IMR-90 (cell line): ENCODE results near the gene AXDND1. TPM values are rescaled to one million over a fixed set of nuclear protein-coding genes. Genes with fewer than 3 reads are reported as not detected.

Experiments
- ATAC-seq: fragments of 200-7000 bp; cut with Tn5 transposase; 2 replicates; pipeline ENCODE4 v1.9.1; 2020; ENCODE audit warnings: low read depth, mild to moderate bottlenecking, moderate library complexity
- BruUV-seq: library from RNA; stranded (reverse); fragments of 400-500 nt; replicated peaks from 2 replicates; lab custom pipeline; 2021; lab: Mats Ljungman, UMichigan
- CTCF ChIA-PET: fragments of 300-600 bp; formaldehyde crosslinking; extraction: SDS; loops from one replicate; lab custom pipeline; 2021; ENCODE audit warnings: antibody characterized with exemption; lab: Yijun Ruan, JAX
- POLR2A ChIA-PET: fragments of 300-600 bp; sonication (Branson Sonifier 250); formaldehyde crosslinking; loops from one replicate; lab custom pipeline; 2022; ENCODE audit warnings: antibody characterized with exemption; ENCODE audit not compliant: unreplicated experiment; lab: Charles Lee
- DNase-seq: peaks from one replicate; pipeline ENCODE4 v3.0.0; 2013
- H2AFZ ChIP-seq: replicated peaks from 2 replicates; pipeline ENCODE3; 2013; ENCODE audit warnings: low read length, mild to moderate bottlenecking; ENCODE audit not compliant: poor library complexity
- H2AK5ac ChIP-seq: 2 replicates; pipeline ENCODE4 v1.6.1; 2013; ENCODE audit warnings: low read depth, low read length, inconsistent platforms
- H2AK9ac ChIP-seq: replicated peaks from 2 replicates; pipeline ENCODE3; 2013; ENCODE audit warnings: mild to moderate bottlenecking, low read depth, low read length, moderate library complexity; ENCODE audit not compliant: poor library complexity
- H2BK120ac ChIP-seq: 2 replicates; pipeline ENCODE4 v1.6.1; 2013; ENCODE audit warnings: low read depth, low read length, inconsistent platforms
- H2BK15ac ChIP-seq: 3 replicates; pipeline ENCODE4 v1.6.1; 2013; ENCODE audit warnings: low read depth, low read length, inconsistent platforms
- H2BK20ac ChIP-seq: 2 replicates; pipeline ENCODE4 v1.6.1; 2013; ENCODE audit warnings: low read depth, mild to moderate bottlenecking, inconsistent platforms, low read length, moderate library complexity
- H2BK5ac ChIP-seq: 2 replicates; pipeline ENCODE4 v1.6.1; 2013; ENCODE audit warnings: mild to moderate bottlenecking, low read depth, low read length, inconsistent platforms; ENCODE audit not compliant: poor library complexity, severe bottlenecking
- H3K14ac ChIP-seq: replicated peaks from 2 replicates; pipeline ENCODE4 v1.6.1; 2013; ENCODE audit warnings: low read depth, low read length, inconsistent platforms
- H3K18ac ChIP-seq: 2 replicates; pipeline ENCODE4 v1.6.1; 2013; ENCODE audit warnings: low read depth, low read length, control low read depth
- H3K23ac ChIP-seq: 2 replicates; pipeline ENCODE4 v1.6.1; 2013; ENCODE audit warnings: low read depth, low read length, inconsistent platforms
- H3K27ac ChIP-seq: 2 replicates; pipeline ENCODE4 v1.5.1; 2013; ENCODE audit warnings: mild to moderate bottlenecking, control low read depth, low read length; ENCODE audit not compliant: insufficient read depth
- H3K27me3 ChIP-seq: 2 replicates; pipeline ENCODE4 v1.6.1; 2013; ENCODE audit warnings: low read length; ENCODE audit not compliant: control insufficient read depth, insufficient read depth
- H3K36me3 ChIP-seq: 2 replicates; pipeline ENCODE4 v1.6.1; 2013; ENCODE audit warnings: low read length, mixed read lengths; ENCODE audit not compliant: control insufficient read depth, insufficient read depth
- H3K4ac ChIP-seq: 2 replicates; pipeline ENCODE4 v1.6.1; 2013; ENCODE audit warnings: low read depth, low read length, inconsistent platforms
- H3K4me1 ChIP-seq: 2 replicates; pipeline ENCODE4 v1.6.1; 2013; ENCODE audit warnings: low read length, mixed read lengths; ENCODE audit not compliant: control insufficient read depth, insufficient read depth
- H3K4me2 ChIP-seq: 2 replicates; pipeline ENCODE4 v1.6.1; 2013; ENCODE audit warnings: low read depth, mild to moderate bottlenecking, control low read depth, low read length, moderate library complexity
- H3K4me3 ChIP-seq: 2 replicates; pipeline ENCODE4 v1.5.1; 2013; ENCODE audit warnings: low read depth, mild to moderate bottlenecking, control low read depth, low read length, moderate library complexity; ENCODE audit not compliant: insufficient read depth
- H3K56ac ChIP-seq: 2 replicates; pipeline ENCODE4 v1.6.1; 2013; ENCODE audit warnings: low read length, inconsistent platforms; ENCODE audit not compliant: insufficient read depth; ENCODE audit errors: extremely low read depth
- H3K79me1 ChIP-seq, 2 experiments: 2 replicates each; pipeline ENCODE4 v1.6.1; 2013; ENCODE audit warnings: low read length in 2 of 2, inconsistent platforms in 1 of 2, low read depth in 1 of 2
- H3K9ac ChIP-seq: 2 replicates; pipeline ENCODE4 v1.6.1; 2013; ENCODE audit warnings: low read depth, low read length, control low read depth
- H3K9me1 ChIP-seq: 2 replicates; pipeline ENCODE4 v1.6.1; 2013; ENCODE audit warnings: low read length, inconsistent platforms; ENCODE audit not compliant: insufficient read depth
- H3K9me3 ChIP-seq: 2 replicates; pipeline ENCODE4 v1.6.1; 2013; ENCODE audit warnings: low read length; ENCODE audit not compliant: control insufficient read depth, insufficient read depth
- H4K20me1 ChIP-seq: 2 replicates; pipeline ENCODE4 v1.6.1; 2013; ENCODE audit warnings: low read length, inconsistent platforms; ENCODE audit not compliant: insufficient read depth
- H4K5ac ChIP-seq: 2 replicates; pipeline ENCODE4 v1.6.1; 2013; ENCODE audit warnings: mild to moderate bottlenecking, low read depth, low read length, control low read depth
- H4K8ac ChIP-seq, 2 experiments: 2 replicates each; pipeline ENCODE4 v1.6.1; 2013; ENCODE audit warnings: low read depth in 2 of 2, low read length in 2 of 2, control low read depth in 1 of 2, inconsistent platforms in 1 of 2
- H4K91ac ChIP-seq: 2 replicates; pipeline ENCODE4 v1.6.1; 2013; ENCODE audit warnings: low read depth, low read length, inconsistent platforms; ENCODE audit not compliant: insufficient read depth
- BHLHE40 ChIP-seq: fragments of 150-350 bp; IDR thresholded peaks from 2 replicates; pipeline ENCODE4 v1.6.1; 2016; ENCODE audit warnings: mild to moderate bottlenecking, low read depth, low read length
- CEBPB ChIP-seq: IDR thresholded peaks from 2 replicates; pipeline ENCODE4 v1.6.1; 2012; ENCODE audit warnings: low read depth, low read length, improper control_type of control experiment
- MAZ ChIP-seq: IDR thresholded peaks from 2 replicates; pipeline ENCODE4 v1.6.1; 2012; ENCODE audit warnings: low read depth, mild to moderate bottlenecking, low read length, improper control_type of control experiment, moderate library complexity, borderline replicate concordance
- NFE2L2 ChIP-seq: fragments of 150-350 bp; IDR thresholded peaks from 2 replicates; pipeline ENCODE4 v1.6.1; 2016; ENCODE audit warnings: low read depth, mild to moderate bottlenecking, low read length
- POLR2A ChIP-seq: IDR thresholded peaks from 2 replicates; pipeline ENCODE4 v1.6.1; 2012; ENCODE audit warnings: mild to moderate bottlenecking, low read depth, low read length
- RCOR1 ChIP-seq: IDR thresholded peaks from 2 replicates; pipeline ENCODE4 v1.6.1; 2012; ENCODE audit warnings: mild to moderate bottlenecking, low read length, improper control_type of control experiment; ENCODE audit not compliant: insufficient replicate concordance
- USF2 ChIP-seq: fragments of 150-350 bp; IDR thresholded peaks from 2 replicates; pipeline ENCODE4 v1.6.1; 2017; ENCODE audit warnings: mild to moderate bottlenecking, antibody characterized with exemption, low read length, low read depth
- WGBS, 2 experiments: methylation state at CpG; one replicate each; pipeline versions ENCODE4 v1.1.5 to v1.1.7; 2013; ENCODE audit warnings: missing lambda C conversion rate in 2 of 2; ENCODE audit not compliant: insufficient read length in 1 of 2; ENCODE audit errors: extremely low coverage in 2 of 2; 5-methylcytosine and 5-hydroxymethylcytosine counted together
- dilution Hi-C: fragments of 300-500 bp; cut with HindIII; formaldehyde crosslinking; loops from one replicate; pipeline ENCODE4 v1.14.3; 2018; ENCODE audit warnings: low sequenced_read_pairs; ENCODE audit not compliant: unreplicated experiment
- in situ Hi-C: fragments of 300-500 bp; cut with MboI; formaldehyde crosslinking; loops from 3 replicates; pipeline ENCODE4 v1.14.3; 2019; ENCODE audit warnings: low sequenced_read_pairs, inconsistent platforms, mixed read lengths
- intact Hi-C: fragments of 100-400 bp; cut with micrococcal nuclease; formaldehyde crosslinking; loops from 2 replicates; pipeline ENCODE4 v1.10.0; 2022
- polyA plus RNA-seq, 3 experiments: library from polyadenylated mRNA; depleted of rRNA; stranded (reverse); fragments of >200 nt; gene quantifications; 2 replicates each; pipeline ENCODE4 v1.2.3, GENCODE V29; 2012; ENCODE audit warnings: low replicate concordance in 1 of 3
- total RNA-seq: library from RNA; depleted of rRNA; stranded (reverse); fragments of >200 nt; gene quantifications from 2 replicates; pipeline ENCODE4 v1.2.3, GENCODE V29; 2012
- TF ChIP-seq, protein P1 (sequence below): conservative IDR thresholded peaks from 2 replicates; pipeline ENCODE4 v1.5.1; 2012; ENCODE audit warnings: mild to moderate bottlenecking, low read depth, low read length, improper control_type of control experiment

The AXDND1 gene
- total and polyA plus RNA-seq, 2 of the 4 experiments (the other 2 are of a cell fraction) = not detected

- Histone ChIP-seq H2BK120ac (no peak overlapping the region), H3K9me3 (no peaks in the 10 kb centered on the region), H3K36me3 (peaks cover 5% of the 10 kb centered on the region; the same call in 1 of the 2 replicates), H3K23ac (no peak overlapping the region), H3K56ac (no peak overlapping the region), H3K14ac (no peak overlapping the region), H2BK15ac (no peak overlapping the region), H2AK5ac (no peak overlapping the region), H3K79me1 (peaks cover 25 to 30% of the 10 kb centered on the region in 2 experiments; a peak in 3 of 4 replicates), H3K4me2 (no peak overlapping the region), H2AFZ (no peak overlapping the region), H3K4me3 (no peak overlapping the region), H3K27me3 (no peaks in the 10 kb centered on the region), H2AK9ac (no peak overlapping the region), H2BK20ac (no peak overlapping the region), H3K9ac (no peak overlapping the region), H3K4ac (no peak overlapping the region), H4K91ac (no peak overlapping the region), H3K9me1 (no peaks in the 10 kb centered on the region), H4K8ac (no peak overlapping the region), H3K18ac (no peak overlapping the region), H4K5ac (no peak overlapping the region), H2BK5ac (no peak overlapping the region), H3K27ac (no peak overlapping the region), H4K20me1 (peaks cover 3% of the 10 kb centered on the region; the same call in 1 of the 2 replicates), H3K4me1 (0 out of 2 replicates have a peak, but pooled peaks cover under 1% of the 10 kb centered on the region)
- POLR2A ChIA-PET = interaction anchor here (0.6 kb wide), 1 partner anchor 38 kb away, joined by 3 read pairs; the partner anchor contains the start of gene AXDND1
- WGBS, 2 experiments = 81% methylated on average over 3 of the region's 3 CpGs; no CpG with 5 or more reads in 1 of the 2 experiments
- in situ Hi-C loops = no loop called here
- intact Hi-C loops = no loop called here
- ATAC-seq (no peak), DNase-seq (no peak)
- CTCF ChIA-PET = interaction anchor here (0.8 to 1.7 kb wide), 3 partner anchors 20 to 34 kb away, joined by 3 to 4 read pairs (median 3); no protein-coding TSS in a partner anchor
- dilution Hi-C loops = no loop called here
- BruUV-seq = no TSS peak
- TF ChIP-seq, protein P1, sequence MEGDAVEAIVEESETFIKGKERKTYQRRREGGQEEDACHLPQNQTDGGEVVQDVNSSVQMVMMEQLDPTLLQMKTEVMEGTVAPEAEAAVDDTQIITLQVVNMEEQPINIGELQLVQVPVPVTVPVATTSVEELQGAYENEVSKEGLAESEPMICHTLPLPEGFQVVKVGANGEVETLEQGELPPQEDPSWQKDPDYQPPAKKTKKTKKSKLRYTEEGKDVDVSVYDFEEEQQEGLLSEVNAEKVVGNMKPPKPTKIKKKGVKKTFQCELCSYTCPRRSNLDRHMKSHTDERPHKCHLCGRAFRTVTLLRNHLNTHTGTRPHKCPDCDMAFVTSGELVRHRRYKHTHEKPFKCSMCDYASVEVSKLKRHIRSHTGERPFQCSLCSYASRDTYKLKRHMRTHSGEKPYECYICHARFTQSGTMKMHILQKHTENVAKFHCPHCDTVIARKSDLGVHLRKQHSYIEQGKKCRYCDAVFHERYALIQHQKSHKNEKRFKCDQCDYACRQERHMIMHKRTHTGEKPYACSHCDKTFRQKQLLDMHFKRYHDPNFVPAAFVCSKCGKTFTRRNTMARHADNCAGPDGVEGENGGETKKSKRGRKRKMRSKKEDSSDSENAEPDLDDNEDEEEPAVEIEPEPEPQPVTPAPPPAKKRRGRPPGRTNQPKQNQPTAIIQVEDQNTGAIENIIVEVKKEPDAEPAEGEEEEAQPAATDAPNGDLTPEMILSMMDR = no peak
- TF ChIP-seq RCOR1 (no peak), MAZ (no peak), NFE2L2 (no peak), USF2 (no peak), BHLHE40 (no peak), POLR2A (no peak), CEBPB (no peak)
Observed at GRCh38 chr1:179327679-179328078, 38.1 kb upstream of the AXDND1 start.
